Measurements from ENCODE around the gene CCDC34.

GRCh38 chr11:27363576-27364117 is 632 bp upstream of the CCDC34 start:
- TF ChIP-seq CTCF (conservative IDR thresholded peaks at IDR 0.05; ENCODE audit: low read depth in 2 of 2) (no peak), EZH2phosphoT487 (IDR thresholded peaks at IDR 0.05; ENCODE audit: unreplicated experiment) (no peak), CREB1 (CRISPR knock-in tag; IDR thresholded peaks at IDR 0.05; ENCODE audit: low read depth) (no peak), EZH2 (IDR thresholded peaks at IDR 0.05; ENCODE audit: low read depth, unreplicated experiment) (no peak), REST (IDR thresholded peaks at IDR 0.05; ENCODE audit: unreplicated experiment) (no peak), POLR2AphosphoS5 (IDR thresholded peaks at IDR 0.05; ENCODE audit: low read depth) (no peak), JUNB (IDR thresholded peaks at IDR 0.05; ENCODE audit: unreplicated experiment) (no peak), ZNF331 (CRISPR knock-in tag; IDR thresholded peaks at IDR 0.05; ENCODE audit: low read depth) (no peak)
- TF ChIP-seq, protein P1, sequence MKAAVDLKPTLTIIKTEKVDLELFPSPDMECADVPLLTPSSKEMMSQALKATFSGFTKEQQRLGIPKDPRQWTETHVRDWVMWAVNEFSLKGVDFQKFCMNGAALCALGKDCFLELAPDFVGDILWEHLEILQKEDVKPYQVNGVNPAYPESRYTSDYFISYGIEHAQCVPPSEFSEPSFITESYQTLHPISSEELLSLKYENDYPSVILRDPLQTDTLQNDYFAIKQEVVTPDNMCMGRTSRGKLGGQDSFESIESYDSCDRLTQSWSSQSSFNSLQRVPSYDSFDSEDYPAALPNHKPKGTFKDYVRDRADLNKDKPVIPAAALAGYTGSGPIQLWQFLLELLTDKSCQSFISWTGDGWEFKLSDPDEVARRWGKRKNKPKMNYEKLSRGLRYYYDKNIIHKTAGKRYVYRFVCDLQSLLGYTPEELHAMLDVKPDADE (IDR thresholded peaks at IDR 0.05): no peak
- TF ChIP-seq, protein P2, sequence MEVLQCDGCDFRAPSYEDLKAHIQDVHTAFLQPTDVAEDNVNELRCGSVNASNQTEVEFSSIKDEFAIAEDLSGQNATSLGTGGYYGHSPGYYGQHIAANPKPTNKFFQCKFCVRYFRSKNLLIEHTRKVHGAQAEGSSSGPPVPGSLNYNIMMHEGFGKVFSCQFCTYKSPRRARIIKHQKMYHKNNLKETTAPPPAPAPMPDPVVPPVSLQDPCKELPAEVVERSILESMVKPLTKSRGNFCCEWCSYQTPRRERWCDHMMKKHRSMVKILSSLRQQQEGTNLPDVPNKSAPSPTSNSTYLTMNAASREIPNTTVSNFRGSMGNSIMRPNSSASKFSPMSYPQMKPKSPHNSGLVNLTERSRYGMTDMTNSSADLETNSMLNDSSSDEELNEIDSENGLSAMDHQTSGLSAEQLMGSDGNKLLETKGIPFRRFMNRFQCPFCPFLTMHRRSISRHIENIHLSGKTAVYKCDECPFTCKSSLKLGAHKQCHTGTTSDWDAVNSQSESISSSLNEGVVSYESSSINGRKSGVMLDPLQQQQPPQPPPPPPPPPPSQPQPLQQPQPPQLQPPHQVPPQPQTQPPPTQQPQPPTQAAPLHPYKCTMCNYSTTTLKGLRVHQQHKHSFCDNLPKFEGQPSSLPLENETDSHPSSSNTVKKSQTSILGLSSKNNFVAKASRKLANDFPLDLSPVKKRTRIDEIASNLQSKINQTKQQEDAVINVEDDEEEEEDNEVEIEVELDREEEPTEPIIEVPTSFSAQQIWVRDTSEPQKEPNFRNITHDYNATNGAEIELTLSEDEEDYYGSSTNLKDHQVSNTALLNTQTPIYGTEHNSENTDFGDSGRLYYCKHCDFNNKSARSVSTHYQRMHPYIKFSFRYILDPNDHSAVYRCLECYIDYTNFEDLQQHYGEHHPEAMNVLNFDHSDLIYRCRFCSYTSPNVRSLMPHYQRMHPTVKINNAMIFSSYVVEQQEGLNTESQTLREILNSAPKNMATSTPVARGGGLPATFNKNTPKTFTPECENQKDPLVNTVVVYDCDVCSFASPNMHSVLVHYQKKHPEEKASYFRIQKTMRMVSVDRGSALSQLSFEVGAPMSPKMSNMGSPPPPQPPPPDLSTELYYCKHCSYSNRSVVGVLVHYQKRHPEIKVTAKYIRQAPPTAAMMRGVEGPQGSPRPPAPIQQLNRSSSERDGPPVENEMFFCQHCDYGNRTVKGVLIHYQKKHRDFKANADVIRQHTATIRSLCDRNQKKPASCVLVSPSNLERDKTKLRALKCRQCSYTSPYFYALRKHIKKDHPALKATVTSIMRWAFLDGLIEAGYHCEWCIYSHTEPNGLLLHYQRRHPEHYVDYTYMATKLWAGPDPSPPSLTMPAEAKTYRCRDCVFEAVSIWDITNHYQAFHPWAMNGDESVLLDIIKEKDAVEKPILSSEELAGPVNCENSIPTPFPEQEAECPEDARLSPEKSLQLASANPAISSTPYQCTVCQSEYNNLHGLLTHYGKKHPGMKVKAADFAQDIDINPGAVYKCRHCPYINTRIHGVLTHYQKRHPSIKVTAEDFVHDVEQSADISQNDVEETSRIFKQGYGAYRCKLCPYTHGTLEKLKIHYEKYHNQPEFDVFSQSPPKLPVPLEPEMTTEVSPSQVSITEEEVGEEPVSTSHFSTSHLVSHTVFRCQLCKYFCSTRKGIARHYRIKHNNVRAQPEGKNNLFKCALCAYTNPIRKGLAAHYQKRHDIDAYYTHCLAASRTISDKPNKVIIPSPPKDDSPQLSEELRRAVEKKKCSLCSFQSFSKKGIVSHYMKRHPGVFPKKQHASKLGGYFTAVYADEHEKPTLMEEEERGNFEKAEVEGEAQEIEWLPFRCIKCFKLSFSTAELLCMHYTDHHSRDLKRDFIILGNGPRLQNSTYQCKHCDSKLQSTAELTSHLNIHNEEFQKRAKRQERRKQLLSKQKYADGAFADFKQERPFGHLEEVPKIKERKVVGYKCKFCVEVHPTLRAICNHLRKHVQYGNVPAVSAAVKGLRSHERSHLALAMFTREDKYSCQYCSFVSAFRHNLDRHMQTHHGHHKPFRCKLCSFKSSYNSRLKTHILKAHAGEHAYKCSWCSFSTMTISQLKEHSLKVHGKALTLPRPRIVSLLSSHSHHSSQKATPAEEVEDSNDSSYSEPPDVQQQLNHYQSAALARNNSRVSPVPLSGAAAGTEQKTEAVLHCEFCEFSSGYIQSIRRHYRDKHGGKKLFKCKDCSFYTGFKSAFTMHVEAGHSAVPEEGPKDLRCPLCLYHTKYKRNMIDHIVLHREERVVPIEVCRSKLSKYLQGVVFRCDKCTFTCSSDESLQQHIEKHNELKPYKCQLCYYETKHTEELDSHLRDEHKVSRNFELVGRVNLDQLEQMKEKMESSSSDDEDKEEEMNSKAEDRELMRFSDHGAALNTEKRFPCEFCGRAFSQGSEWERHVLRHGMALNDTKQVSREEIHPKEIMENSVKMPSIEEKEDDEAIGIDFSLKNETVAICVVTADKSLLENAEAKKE (CRISPR knock-in tag; IDR thresholded peaks at IDR 0.05): no peak

Data from GM23338 (cell line).